Retina (tissue), 1 donor: ENCODE measurements around the gene ABHD1.
"Not testable (repeated sequence)": the region's sequence is repeated elsewhere in the genome, so short reads cannot be mapped to it uniquely, and the experiment has no call there.

Experiments
- DNase-seq: peaks from one replicate; pipeline ENCODE4 v3.0.0-alpha.2; 2016

Gene ABHD1

DNA sequence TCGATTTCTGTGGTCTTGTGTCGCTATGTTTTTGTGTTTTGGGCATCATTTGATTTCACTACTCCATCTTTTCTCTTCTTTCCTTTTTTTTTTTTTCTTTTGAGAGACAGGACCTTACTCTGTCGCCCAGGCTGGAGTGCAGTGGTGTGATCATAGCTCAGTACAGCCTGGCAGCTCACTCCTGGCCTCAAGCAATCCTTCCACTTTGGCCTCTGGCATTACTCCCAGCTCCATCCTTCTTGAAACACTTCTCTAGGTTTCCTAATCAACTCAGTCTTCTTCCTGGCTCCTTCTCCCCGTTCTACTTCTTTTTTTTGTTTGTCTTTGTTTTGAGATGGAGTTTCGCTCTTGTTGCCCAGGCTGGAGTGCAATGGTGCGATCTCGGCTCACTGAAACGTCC is 51.7 kb downstream of the ABHD1 start:
- DNase-seq, result no peak

DNA sequence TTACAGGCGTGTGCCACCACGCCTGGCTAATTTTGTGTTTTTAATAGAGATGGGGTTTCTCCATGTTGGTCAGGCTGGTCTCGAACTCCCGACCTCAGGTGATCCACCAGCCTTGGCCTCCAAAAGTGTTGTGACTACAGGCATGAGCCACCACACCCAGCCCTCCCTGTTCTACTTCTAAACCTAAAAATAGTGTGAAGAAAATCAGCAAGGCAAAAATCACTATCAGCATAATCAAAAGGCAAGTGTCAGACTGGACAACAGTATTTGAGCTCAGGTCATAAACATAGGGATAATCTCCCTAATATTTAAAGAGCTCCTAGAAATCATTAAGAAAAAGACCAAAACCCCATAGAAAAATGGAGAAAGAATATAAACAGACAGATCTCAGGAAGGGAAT is 52.2 kb downstream of the ABHD1 start:
- DNase-seq, result not testable (repeated sequence)

DNA sequence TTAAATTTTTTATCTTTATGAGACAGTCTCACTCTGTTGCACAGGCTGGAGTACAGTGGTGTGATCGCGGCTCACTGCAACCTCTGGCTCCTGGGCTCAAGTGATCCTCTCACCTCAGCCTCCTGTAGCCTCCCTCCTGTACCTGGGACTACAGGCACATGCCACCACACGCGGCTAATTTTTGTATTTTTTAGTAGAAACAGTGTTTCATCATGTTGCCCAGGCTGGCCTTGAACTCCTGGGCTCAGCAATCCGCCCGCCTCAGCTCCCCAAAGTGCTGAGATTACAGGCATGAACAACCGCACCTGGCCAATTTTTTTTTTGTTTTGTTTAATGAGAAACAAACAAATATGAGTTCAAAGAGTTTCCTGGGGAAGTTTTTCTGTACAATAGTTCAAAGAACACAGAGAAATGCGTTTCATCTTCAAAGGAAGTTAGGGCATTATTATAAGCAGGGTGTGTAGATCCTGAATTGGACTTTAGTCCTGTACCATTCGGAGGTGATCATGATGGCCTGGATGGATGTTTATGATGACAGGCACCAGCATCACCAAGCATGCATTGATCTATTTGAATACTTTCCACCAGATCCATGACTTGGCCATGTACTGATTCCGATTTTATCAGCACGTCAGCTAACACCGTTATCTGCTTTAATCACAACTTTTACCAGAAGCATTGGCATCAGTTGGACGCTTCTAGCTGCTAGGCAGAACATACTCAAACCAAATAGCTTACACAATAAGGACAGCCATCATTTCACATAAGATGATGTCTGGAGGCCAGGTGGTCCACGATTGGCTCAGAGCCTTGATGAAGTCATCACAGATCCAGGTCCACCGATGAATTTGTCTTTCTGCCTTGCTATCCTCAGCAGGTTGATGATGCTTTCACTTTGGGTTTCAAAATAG is 54.1 kb downstream of the ABHD1 start:
- DNase-seq, result no peak

DNA sequence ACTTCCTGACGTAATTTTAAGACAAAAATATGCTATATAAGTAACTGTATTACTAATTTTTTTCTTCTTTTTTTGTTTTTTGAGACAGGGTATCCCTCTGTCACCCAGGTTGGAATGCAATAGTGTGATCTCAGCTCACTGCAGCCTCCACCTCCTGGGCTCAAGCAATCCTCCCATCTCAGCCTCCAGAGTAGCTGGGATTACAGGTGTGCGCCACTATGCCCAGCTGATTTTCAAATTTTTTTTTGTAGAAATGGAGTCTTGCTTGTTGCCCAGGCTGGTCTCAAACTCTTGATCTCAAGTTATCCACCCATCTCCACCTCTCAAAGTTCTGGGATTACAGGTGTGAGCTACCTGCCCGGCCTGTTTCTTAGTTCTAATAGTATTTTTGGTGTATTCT is 54.9 kb downstream of the ABHD1 start:
- no peak for DNase-seq

DNA sequence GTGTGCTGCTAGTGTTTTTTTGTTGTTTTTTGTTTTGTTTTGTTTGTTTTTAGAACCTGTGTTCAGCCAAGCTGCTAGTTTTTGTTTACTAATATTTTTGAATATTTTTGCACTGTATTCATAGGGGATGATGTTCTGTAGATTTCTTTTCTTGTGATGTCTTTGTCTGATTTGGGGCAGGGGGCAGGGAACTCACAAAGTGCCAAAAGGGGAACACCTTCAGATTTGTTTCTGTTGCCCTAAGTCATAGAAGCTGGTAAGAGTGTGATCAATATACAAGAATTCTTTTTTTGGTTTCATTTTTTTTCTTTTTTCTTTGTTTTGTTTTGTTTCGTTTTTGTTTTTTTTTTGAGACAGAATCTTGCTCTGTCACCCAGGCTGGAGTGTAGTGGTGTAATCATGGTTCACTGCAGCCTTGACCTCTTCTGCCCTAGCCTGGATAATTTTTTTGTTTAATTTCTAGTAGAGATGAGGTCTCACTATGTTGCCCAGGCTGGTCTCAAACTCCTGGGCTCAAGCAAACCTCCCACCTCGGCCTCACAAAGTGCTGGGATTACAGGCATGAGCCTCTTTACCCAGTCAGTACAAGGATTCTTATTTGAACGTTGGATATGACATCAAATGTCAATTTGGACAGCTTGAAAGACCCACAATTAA is 55.9 kb downstream of the ABHD1 start:
- DNase-seq, result no peak
